Smooth muscle cell (in vitro differentiated cells): ENCODE data around the gene PPP1R13B. TPM values are rescaled to one million over a fixed set of nuclear protein-coding genes. Genes with fewer than 3 reads are reported as not detected.

ENCODE experiments used
- DNase-seq: peaks from one replicate; lab custom pipeline; 2025; ENCODE audit not compliant: unreplicated experiment; lab: John Stamatoyannopoulos, UW
- H2AFZ ChIP-seq: fragments of 200-600 bp; sonication (generic); 2 replicates; pipeline ENCODE4 v1.6.0; 2016; ENCODE audit warnings: antibody characterized with exemption, low read depth, mild to moderate bottlenecking
- H3F3A ChIP-seq: fragments of 200-600 bp; sonication (generic); 2 replicates; pipeline ENCODE4 v1.6.0; 2017; ENCODE audit warnings: antibody characterized with exemption, low read depth
- H3K27ac ChIP-seq: fragments of 200-600 bp; sonication (generic); 2 replicates; pipeline ENCODE4 v1.5.1; 2016; ENCODE audit warnings: low read depth, mild to moderate bottlenecking
- H3K27me3 ChIP-seq: fragments of 200-600 bp; sonication (generic); 2 replicates; pipeline ENCODE4 v1.6.1; 2016; ENCODE audit warnings: low read depth, mild to moderate bottlenecking
- H3K36me3 ChIP-seq: fragments of 200-600 bp; sonication (generic); 2 replicates; pipeline ENCODE4 v1.5.1; 2016; ENCODE audit warnings: low read depth
- H3K4me1 ChIP-seq: fragments of 200-600 bp; sonication (generic); 2 replicates; pipeline ENCODE4 v1.5.1; 2016; ENCODE audit warnings: low read depth
- H3K4me2 ChIP-seq: fragments of 200-600 bp; sonication (generic); 2 replicates; pipeline ENCODE4 v1.6.0; 2016; ENCODE audit warnings: mild to moderate bottlenecking
- H3K4me3 ChIP-seq: fragments of 200-600 bp; sonication (generic); 2 replicates; pipeline ENCODE4 v1.5.1; 2016; ENCODE audit warnings: mild to moderate bottlenecking
- H3K79me2 ChIP-seq: fragments of 200-600 bp; sonication (generic); 2 replicates; pipeline ENCODE4 v1.6.0; 2016; ENCODE audit warnings: low read depth, mild to moderate bottlenecking
- H3K9ac ChIP-seq: fragments of 200-600 bp; sonication (generic); 2 replicates; pipeline ENCODE4 v1.6.0; 2016; ENCODE audit warnings: low read depth
- H3K9me3 ChIP-seq: fragments of 200-600 bp; sonication (generic); replicated peaks from 2 replicates; pipeline ENCODE4 v1.5.1; 2016; ENCODE audit warnings: low read depth
- H4K20me1 ChIP-seq: fragments of 200-600 bp; sonication (generic); 2 replicates; pipeline ENCODE4 v1.6.0; 2016; ENCODE audit warnings: low read depth
- CTCF ChIP-seq: fragments of 200-600 bp; sonication (generic); IDR thresholded peaks from 2 replicates; pipeline ENCODE4 v1.5.1; 2017; ENCODE audit warnings: borderline replicate concordance, mild to moderate bottlenecking, antibody characterized with exemption; ENCODE audit not compliant: insufficient read depth, poor library complexity, severe bottlenecking
- WGBS: methylation state at CpG from one replicate; pipeline ENCODE4 v1.1.7; 2016; ENCODE audit warnings: low lambda C conversion rate; 5-methylcytosine and 5-hydroxymethylcytosine counted together
- polyA plus RNA-seq: library from polyadenylated mRNA; unstranded; fragments of >200 nt; fragmentation: Nextera tagmentation; extraction: Ambion mirVana; gene quantifications from 2 replicates; pipeline ENCODE4 v1.2.1, GENCODE V29; 2016
- total RNA-seq: library from RNA; depleted of rRNA; stranded (reverse); fragments of >200 nt; gene quantifications from 2 replicates; pipeline ENCODE4 v1.2.3, GENCODE V29; 2014

PPP1R13B gene
- total and polyA plus RNA-seq, 2 experiments from 2014 or later, result 2.3 to 4.3 TPM

GRCh38 chr14:103869406-103870143 lies 22.2 kb upstream of the PPP1R13B start:
- no peak for TF ChIP-seq CTCF
- Histone ChIP-seq H3K79me2 (no peaks in the 10 kb centered on the region), H4K20me1 (no peaks in the 10 kb centered on the region), H3K4me2 (no peak overlapping the region), H3K4me3 (no peak overlapping the region), H3K9ac (no peak overlapping the region), H3K4me1 (peaks cover 10% of the 10 kb centered on the region), H2AFZ (no peak overlapping the region), H3K9me3 (no peaks in the 10 kb centered on the region), H3K36me3 (no peaks in the 10 kb centered on the region), H3F3A (no peaks in the 10 kb centered on the region), H3K27ac (no peak overlapping the region), H3K27me3 (no peaks in the 10 kb centered on the region)
- 91% methylated on average over 14 of the region's 14 CpGs for WGBS
- no peak for DNase-seq

- no peak overlapping the region for H3K4me2 ChIP-seq
- no peaks in the 10 kb centered on the region for H3K9me3 ChIP-seq
- no peak overlapping the region for H2AFZ ChIP-seq
- no peak for DNase-seq
- H3K9ac ChIP-seq, result no peak overlapping the region
- no peak overlapping the region for H3K4me3 ChIP-seq
- no peak overlapping the region for H3K27ac ChIP-seq
- H3K36me3 ChIP-seq, result no peaks in the 10 kb centered on the region
- H4K20me1 ChIP-seq, result no peaks in the 10 kb centered on the region
- no peaks in the 10 kb centered on the region for H3F3A ChIP-seq
- H3K79me2 ChIP-seq, result no peaks in the 10 kb centered on the region
- WGBS, result 90% methylated on average over 10 of the region's 10 CpGs
- H3K4me1 ChIP-seq, result peaks cover 10% of the 10 kb centered on the region
- no peak for TF ChIP-seq CTCF
- H3K27me3 ChIP-seq, result no peaks in the 10 kb centered on the region
Observed at GRCh38 chr14:103868242-103868897, 21.0 kb upstream of the PPP1R13B start.

GRCh38 chr14:103867523-103867953 lies 20.2 kb upstream of the PPP1R13B start:
- Histone ChIP-seq H3K27me3 (no peaks in the 10 kb centered on the region), H3K27ac (no peak overlapping the region), H3K4me3 (no peak overlapping the region), H3K4me1 (peaks cover 7% of the 10 kb centered on the region), H3F3A (no peaks in the 10 kb centered on the region), H3K9me3 (no peaks in the 10 kb centered on the region), H3K4me2 (no peak overlapping the region), H3K36me3 (no peaks in the 10 kb centered on the region), H2AFZ (no peak overlapping the region), H3K9ac (no peak overlapping the region), H4K20me1 (no peaks in the 10 kb centered on the region), H3K79me2 (no peaks in the 10 kb centered on the region)
- DNase-seq, result no peak
- WGBS, result 67% methylated on average over 5 of the region's 10 CpGs
- TF ChIP-seq CTCF, result no peak
